Panc1 (cell line): ENCODE measurements around the gene TRIM28. TPM values are rescaled to one million over a fixed set of nuclear protein-coding genes. Genes with fewer than 3 reads are reported as not detected.

Source experiments
- ATAC-seq: fragments of 200-7000 bp; cut with Tn5 transposase; 2 replicates; pipeline ENCODE4 v1.9.1; 2020; ENCODE audit warnings: mild to moderate bottlenecking, moderate library complexity
- BruUV-seq: library from RNA; stranded (reverse); fragments of 400-500 nt; replicated peaks from 2 replicates; lab custom pipeline; 2021; lab: Mats Ljungman, UMichigan
- CTCF ChIA-PET: fragments of 300-600 bp; sonication (Branson Sonifier 250); formaldehyde crosslinking; loops from one replicate; lab custom pipeline; 2022; ENCODE audit warnings: antibody characterized with exemption; lab: Charles Lee
- POLR2A ChIA-PET: fragments of 300-600 bp; sonication (Branson Sonifier 250); formaldehyde crosslinking; loops from one replicate; lab custom pipeline; 2022; ENCODE audit warnings: antibody characterized with exemption; lab: Charles Lee
- DNase-seq: peaks from one replicate; pipeline ENCODE4 v3.0.0-alpha.2; 2010; ENCODE audit warnings: low read depth, low spot score
- H3K27ac ChIP-seq: 2 replicates; pipeline ENCODE4 v1.5.1; 2011; ENCODE audit warnings: mild to moderate bottlenecking, low read length, inconsistent platforms
- H3K27me3 ChIP-seq: fragments of 200-500 bp; sonication (Bioruptor generic); 2 replicates; pipeline ENCODE4 v1.6.0; 2014; ENCODE audit warnings: low read length, inconsistent platforms; ENCODE audit not compliant: control insufficient read depth, insufficient read depth
- H3K36me3 ChIP-seq: fragments of 200-500 bp; sonication (Bioruptor generic); 2 replicates; pipeline ENCODE4 v1.5.1; 2014; ENCODE audit warnings: inconsistent platforms, mild to moderate bottlenecking, low read length, moderate library complexity; ENCODE audit not compliant: control insufficient read depth, insufficient read depth
- H3K4me1 ChIP-seq: 2 replicates; pipeline ENCODE4 v1.5.1; 2011; ENCODE audit warnings: inconsistent platforms, mild to moderate bottlenecking, low read length, moderate library complexity; ENCODE audit not compliant: control insufficient read depth, insufficient read depth
- H3K4me3 ChIP-seq, 2 experiments: 2 replicates each; pipeline ENCODE4 v1.5.1; 2011 to 2012; ENCODE audit warnings: low read depth in 2 of 2, low read length in 2 of 2, mild to moderate bottlenecking in 2 of 2, inconsistent platforms in 1 of 2, moderate library complexity in 1 of 2
- H3K9me3 ChIP-seq: fragments of 200-500 bp; sonication (Bioruptor generic); 2 replicates; pipeline ENCODE4 v1.5.1; 2014; ENCODE audit warnings: low read depth, mild to moderate bottlenecking, inconsistent platforms, low read length, moderate library complexity; ENCODE audit not compliant: control insufficient read depth, insufficient read depth
- POLR2AphosphoS5 ChIP-seq: IDR thresholded peaks from 2 replicates; pipeline ENCODE4 v1.6.1; 2012; ENCODE audit warnings: mild to moderate bottlenecking, low read depth, low read length, moderate library complexity
- SIN3A ChIP-seq: IDR thresholded peaks from 2 replicates; pipeline ENCODE4 v1.6.1; 2012; ENCODE audit warnings: low read depth, mild to moderate bottlenecking, low read length, moderate library complexity, borderline replicate concordance; ENCODE audit not compliant: insufficient read depth
- TCF7L2 ChIP-seq: IDR thresholded peaks from 2 replicates; pipeline ENCODE4 v1.6.1; 2011; ENCODE audit warnings: mild to moderate bottlenecking, low read depth, low read length, inconsistent platforms
- in situ Hi-C: cut with HindIII; loops from 2 replicates; pipeline ENCODE4 v1.10.0; 2016; ENCODE audit warnings: low sequenced_read_pairs, low pct_unique_long_range_greater_than_20kb
- intact Hi-C: fragments of 100-400 bp; cut with micrococcal nuclease; formaldehyde crosslinking; loops from one replicate; pipeline ENCODE4 v1.10.0; 2022; ENCODE audit not compliant: unreplicated experiment
- total RNA-seq: library from RNA; stranded (reverse); gene quantifications from one replicate; pipeline ENCODE4 v1.2.1, GENCODE V29; 2021; ENCODE audit not compliant: unreplicated experiment
- TF ChIP-seq, protein P1 (sequence below), 2 experiments: IDR thresholded peaks; 2 replicates each; pipeline ENCODE4 v1.6.1; 2011 to 2012; ENCODE audit warnings: low read depth in 2 of 2, control low read depth in 1 of 2, low read length in 1 of 2, mild to moderate bottlenecking in 1 of 2, moderate library complexity in 1 of 2; ENCODE audit not compliant: insufficient read depth in 1 of 2
- TF ChIP-seq, protein P2 (sequence below): fragments of 450-650 bp; IDR thresholded peaks from 2 replicates; pipeline ENCODE4 v1.5.1; 2017; ENCODE audit warnings: mild to moderate bottlenecking

TRIM28 gene
- total RNA-seq, 1 experiment from 2014 or later = 767 TPM

DNA sequence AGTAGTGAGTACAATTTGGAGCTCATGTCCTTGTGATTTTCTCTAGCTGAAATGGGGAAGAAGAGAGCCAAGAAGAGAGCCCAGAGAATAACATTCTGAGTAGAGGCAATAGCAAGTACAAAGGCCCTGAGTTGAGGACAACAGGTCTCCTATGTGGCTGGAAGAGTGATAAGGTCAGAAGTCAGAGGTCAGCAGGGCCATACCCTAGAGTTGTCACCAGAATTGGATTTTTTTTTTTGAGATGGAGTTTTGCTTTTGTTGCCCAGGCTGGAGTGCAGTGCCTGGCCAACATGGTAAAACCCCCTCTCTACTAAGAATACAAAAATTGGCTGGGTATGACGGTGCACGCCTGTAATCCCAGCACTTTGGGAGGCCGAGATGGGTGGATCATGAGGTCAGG is 8.0 kb upstream of the TRIM28 start:
- DNase-seq = no peak
- POLR2A ChIA-PET = interaction anchor here (0.6 kb wide), 1 partner anchor 8 kb away, joined by 4 read pairs; the partner anchor contains the start of gene TRIM28
- Histone ChIP-seq H3K27ac (no peak overlapping the region), H3K27me3 (no peaks in the 10 kb centered on the region; the same call in none of the 2 replicates), H3K4me3 (no peak overlapping the region), H3K36me3 (no peaks in the 10 kb centered on the region), H3K9me3 (no peaks in the 10 kb centered on the region), H3K4me1 (peaks cover 3% of the 10 kb centered on the region; the same call in 1 of the 2 replicates)
- CTCF ChIA-PET = no interaction called here
- no peak for TF ChIP-seq POLR2AphosphoS5
- no peak for TF ChIP-seq TCF7L2
- TF ChIP-seq, protein P1, sequence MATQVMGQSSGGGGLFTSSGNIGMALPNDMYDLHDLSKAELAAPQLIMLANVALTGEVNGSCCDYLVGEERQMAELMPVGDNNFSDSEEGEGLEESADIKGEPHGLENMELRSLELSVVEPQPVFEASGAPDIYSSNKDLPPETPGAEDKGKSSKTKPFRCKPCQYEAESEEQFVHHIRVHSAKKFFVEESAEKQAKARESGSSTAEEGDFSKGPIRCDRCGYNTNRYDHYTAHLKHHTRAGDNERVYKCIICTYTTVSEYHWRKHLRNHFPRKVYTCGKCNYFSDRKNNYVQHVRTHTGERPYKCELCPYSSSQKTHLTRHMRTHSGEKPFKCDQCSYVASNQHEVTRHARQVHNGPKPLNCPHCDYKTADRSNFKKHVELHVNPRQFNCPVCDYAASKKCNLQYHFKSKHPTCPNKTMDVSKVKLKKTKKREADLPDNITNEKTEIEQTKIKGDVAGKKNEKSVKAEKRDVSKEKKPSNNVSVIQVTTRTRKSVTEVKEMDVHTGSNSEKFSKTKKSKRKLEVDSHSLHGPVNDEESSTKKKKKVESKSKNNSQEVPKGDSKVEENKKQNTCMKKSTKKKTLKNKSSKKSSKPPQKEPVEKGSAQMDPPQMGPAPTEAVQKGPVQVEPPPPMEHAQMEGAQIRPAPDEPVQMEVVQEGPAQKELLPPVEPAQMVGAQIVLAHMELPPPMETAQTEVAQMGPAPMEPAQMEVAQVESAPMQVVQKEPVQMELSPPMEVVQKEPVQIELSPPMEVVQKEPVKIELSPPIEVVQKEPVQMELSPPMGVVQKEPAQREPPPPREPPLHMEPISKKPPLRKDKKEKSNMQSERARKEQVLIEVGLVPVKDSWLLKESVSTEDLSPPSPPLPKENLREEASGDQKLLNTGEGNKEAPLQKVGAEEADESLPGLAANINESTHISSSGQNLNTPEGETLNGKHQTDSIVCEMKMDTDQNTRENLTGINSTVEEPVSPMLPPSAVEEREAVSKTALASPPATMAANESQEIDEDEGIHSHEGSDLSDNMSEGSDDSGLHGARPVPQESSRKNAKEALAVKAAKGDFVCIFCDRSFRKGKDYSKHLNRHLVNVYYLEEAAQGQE (IDR thresholded peaks at IDR 0.05; ENCODE audit: insufficient read depth in 1 of 2, low read depth in 2 of 2, low read length in 1 of 2) = no peak
- TF ChIP-seq, protein P2, sequence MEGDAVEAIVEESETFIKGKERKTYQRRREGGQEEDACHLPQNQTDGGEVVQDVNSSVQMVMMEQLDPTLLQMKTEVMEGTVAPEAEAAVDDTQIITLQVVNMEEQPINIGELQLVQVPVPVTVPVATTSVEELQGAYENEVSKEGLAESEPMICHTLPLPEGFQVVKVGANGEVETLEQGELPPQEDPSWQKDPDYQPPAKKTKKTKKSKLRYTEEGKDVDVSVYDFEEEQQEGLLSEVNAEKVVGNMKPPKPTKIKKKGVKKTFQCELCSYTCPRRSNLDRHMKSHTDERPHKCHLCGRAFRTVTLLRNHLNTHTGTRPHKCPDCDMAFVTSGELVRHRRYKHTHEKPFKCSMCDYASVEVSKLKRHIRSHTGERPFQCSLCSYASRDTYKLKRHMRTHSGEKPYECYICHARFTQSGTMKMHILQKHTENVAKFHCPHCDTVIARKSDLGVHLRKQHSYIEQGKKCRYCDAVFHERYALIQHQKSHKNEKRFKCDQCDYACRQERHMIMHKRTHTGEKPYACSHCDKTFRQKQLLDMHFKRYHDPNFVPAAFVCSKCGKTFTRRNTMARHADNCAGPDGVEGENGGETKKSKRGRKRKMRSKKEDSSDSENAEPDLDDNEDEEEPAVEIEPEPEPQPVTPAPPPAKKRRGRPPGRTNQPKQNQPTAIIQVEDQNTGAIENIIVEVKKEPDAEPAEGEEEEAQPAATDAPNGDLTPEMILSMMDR = no peak
- TF ChIP-seq SIN3A = no peak
- in situ Hi-C loops (no loop called here), intact Hi-C loops (no loop called here)
- no TSS peak for BruUV-seq
- no peak for ATAC-seq

DNA sequence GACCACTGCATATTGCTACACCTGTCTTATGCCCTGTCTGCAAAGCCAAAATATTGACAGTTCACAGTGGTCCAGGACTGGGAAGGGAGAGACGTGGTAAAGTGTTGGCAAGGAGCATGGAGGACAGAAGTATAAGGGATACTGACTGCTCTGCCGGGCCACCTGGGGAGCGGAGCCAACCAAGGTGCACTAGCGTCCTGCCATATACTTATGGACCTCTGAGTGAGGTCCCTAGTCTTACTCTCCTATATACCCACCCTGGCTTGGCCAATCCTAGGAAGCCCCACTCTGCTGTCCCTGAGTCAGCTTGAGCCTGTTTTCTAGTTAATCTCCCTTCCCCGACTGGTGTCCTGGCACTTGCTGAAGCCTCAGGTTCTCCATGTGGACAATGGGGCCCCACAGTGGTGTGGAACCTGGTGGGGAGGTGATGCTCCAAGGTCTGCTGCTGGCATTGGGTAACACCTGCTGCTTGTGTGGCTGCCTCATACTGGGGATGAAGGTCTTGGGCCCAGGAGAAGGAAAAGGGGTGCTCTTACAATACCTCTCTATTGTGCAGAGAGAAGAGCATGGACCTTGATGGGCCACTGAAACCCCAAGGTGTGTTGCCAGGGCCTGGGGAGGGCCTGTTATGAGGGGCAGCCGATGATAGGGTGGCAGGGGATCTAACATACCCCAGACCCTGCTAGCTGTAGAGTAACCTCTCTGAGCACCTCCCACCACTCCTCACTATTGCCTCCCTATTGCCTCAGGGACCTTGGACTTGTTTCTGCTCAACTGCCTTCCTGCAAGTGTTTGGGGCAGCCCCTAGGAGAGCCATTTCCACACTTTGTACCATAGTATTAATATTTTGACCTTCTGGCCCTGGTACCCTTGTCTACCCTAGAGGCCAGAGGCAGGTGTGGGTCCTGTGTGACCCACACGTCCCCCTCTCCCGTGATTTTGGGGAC is 6.7 kb upstream of the TRIM28 start:
- ATAC-seq (peak; percentile 33), DNase-seq (no peak)
- TF ChIP-seq POLR2AphosphoS5 (no peak), TCF7L2 (no peak), SIN3A (no peak)
- TF ChIP-seq, protein P2 = no peak
- TF ChIP-seq, protein P1 (IDR thresholded peaks at IDR 0.05; ENCODE audit: insufficient read depth in 1 of 2, low read depth in 2 of 2, low read length in 1 of 2) = no peak
- no peaks in the 10 kb centered on the region for H3K9me3 ChIP-seq
- ChIA-PET CTCF (no interaction called here), POLR2A (interaction anchor here (0.6 kb wide), 1 partner anchor 37 kb away, joined by 7 read pairs; no protein-coding TSS in a partner anchor)
- H3K36me3 ChIP-seq = no peaks in the 10 kb centered on the region
- H3K4me3 ChIP-seq = no peak overlapping the region
- peaks cover 3% of the 10 kb centered on the region; the same call in 1 of the 2 replicates for H3K4me1 ChIP-seq
- no peak overlapping the region for H3K27ac ChIP-seq
- H3K27me3 ChIP-seq = no peaks in the 10 kb centered on the region; the same call in none of the 2 replicates
- in situ Hi-C loops (no loop called here), intact Hi-C loops (no loop called here)
- BruUV-seq = no TSS peak
